NCI-H146 treated with DMSO at 0.1 percent for 48 hours (cell line): ENCODE results near the gene AMER3.

Source experiments
- DNase-seq: peaks from one replicate; lab custom pipeline; 2025; ENCODE audit not compliant: unreplicated experiment; lab: John Stamatoyannopoulos, UW

AMER3 gene

DNA sequence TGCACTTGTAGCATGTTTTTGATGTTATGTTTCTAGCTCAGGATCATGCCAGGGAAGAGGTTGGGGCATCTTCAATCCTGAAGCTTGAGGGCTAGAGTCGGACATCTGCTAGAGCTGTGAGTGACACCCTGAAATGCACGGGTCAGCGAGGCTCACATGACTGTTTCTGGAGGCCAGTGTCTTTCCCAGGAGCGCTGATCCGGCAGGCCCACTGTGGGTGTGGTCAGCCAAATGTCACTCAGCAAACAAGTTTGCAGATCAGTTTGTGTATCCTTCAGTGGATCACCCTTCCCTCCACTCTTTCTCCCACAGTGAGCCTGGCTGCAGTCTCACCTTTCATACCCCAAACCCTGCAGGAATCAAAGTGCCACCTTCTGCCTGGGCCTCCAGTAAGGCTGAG lies 58.4 kb downstream of the AMER3 start:
- no peak for DNase-seq

DNA sequence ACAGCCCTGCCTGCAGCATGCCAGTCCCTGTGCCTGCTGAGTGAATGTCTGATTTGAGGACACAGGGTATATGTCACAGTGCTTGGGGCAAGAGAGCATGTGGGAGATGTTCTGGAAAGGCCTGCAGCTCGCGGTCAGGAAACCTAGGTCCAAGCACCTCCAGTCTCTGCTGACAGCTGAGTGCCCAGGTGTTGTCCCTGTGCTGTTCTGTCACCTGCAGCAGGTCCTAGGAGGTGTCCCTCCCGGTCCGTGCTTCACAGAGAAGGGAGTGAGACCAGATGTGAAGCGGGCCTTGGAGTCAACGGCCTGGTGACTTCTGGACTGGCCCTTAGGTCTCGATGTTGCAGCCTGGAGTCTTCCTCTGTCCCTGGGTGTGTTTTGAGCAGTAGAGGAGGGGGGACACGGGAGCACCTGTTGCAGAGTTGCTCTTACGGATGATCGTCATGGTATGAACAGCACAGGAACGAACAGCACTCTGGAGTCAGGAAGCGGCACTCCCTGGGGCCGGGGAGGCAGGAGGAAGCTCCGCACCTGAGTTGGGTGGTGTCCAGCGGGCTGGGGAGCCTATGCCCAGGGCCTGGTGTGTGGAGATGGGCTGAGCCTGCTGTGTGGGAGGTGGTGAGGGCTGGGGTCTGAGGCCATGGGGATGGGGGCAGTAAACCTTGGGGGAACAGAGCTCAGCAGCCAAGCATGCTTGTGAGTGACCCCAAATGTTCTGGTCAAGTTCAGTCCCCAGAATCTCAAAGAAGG lies 59.8 kb downstream of the AMER3 start:
- no peak for DNase-seq
